Measurements from ENCODE around the gene DVL1.

Gene DVL1

DNA sequence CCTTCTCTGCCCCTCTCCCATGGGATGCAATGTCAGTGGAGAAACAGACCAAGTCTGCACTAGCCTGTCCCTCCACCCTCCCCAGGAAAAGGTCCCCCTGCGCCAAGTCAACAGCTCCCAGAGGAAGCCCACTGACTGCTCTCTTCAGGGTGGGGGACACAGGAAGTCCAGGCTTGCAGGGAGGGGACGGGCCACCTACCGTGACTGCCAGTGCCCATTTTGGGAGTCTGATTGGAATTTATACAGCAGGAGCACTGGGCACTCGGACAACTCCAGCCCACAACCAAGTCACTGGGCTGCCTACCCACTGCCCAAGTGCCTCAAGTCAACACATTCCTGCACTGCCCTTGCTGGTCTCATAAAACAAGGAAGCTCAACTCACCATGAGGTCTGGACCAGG lies 43.8 kb upstream of the DVL1 start:
- no peak for TF ChIP-seq EZH2phosphoT487 (IDR thresholded peaks at IDR 0.05; ENCODE audit: borderline replicate concordance)
- TF ChIP-seq, protein P1, sequence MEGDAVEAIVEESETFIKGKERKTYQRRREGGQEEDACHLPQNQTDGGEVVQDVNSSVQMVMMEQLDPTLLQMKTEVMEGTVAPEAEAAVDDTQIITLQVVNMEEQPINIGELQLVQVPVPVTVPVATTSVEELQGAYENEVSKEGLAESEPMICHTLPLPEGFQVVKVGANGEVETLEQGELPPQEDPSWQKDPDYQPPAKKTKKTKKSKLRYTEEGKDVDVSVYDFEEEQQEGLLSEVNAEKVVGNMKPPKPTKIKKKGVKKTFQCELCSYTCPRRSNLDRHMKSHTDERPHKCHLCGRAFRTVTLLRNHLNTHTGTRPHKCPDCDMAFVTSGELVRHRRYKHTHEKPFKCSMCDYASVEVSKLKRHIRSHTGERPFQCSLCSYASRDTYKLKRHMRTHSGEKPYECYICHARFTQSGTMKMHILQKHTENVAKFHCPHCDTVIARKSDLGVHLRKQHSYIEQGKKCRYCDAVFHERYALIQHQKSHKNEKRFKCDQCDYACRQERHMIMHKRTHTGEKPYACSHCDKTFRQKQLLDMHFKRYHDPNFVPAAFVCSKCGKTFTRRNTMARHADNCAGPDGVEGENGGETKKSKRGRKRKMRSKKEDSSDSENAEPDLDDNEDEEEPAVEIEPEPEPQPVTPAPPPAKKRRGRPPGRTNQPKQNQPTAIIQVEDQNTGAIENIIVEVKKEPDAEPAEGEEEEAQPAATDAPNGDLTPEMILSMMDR (conservative IDR thresholded peaks at IDR 0.05; ENCODE audit: low read length), result no peak
- Histone ChIP-seq H3K4me1 (ENCODE audit: insufficient read depth, low read length, poor library complexity, severe bottlenecking) (peaks cover 12% of the 10 kb centered on the region), H3K9me3 (ENCODE audit: insufficient read depth, low read depth, low read length) (no peaks in the 10 kb centered on the region), H3K27me3 (ENCODE audit: insufficient read depth, low read length, poor library complexity, severe bottlenecking) (no peaks in the 10 kb centered on the region), H3K9ac (ENCODE audit: low read depth, low read length, poor library complexity, severe bottlenecking) (no peak overlapping the region), H4K20me1 (ENCODE audit: insufficient read depth, low read length, poor library complexity, severe bottlenecking) (peaks cover 17% of the 10 kb centered on the region), H3F3A (ENCODE audit: low read depth) (peaks cover 4% of the 10 kb centered on the region; the same call in 1 of the 2 replicates), H3K79me2 (ENCODE audit: insufficient read depth, low read length) (peaks cover 52% of the 10 kb centered on the region), H2AFZ (ENCODE audit: low read length) (no peak overlapping the region), H3K36me3 (ENCODE audit: insufficient read depth, low read length) (peaks cover 82% of the 10 kb centered on the region; the same call in 1 of the 2 replicates), H3K4me3 (ENCODE audit: low read length, poor library complexity, severe bottlenecking) (no peak overlapping the region), H3K4me2 (ENCODE audit: low read depth, low read length, poor library complexity, severe bottlenecking) (no peak overlapping the region), H3K9me2 (replicated peaks; ENCODE audit: low read depth, low read length) (no peaks in the 10 kb centered on the region)

DNA sequence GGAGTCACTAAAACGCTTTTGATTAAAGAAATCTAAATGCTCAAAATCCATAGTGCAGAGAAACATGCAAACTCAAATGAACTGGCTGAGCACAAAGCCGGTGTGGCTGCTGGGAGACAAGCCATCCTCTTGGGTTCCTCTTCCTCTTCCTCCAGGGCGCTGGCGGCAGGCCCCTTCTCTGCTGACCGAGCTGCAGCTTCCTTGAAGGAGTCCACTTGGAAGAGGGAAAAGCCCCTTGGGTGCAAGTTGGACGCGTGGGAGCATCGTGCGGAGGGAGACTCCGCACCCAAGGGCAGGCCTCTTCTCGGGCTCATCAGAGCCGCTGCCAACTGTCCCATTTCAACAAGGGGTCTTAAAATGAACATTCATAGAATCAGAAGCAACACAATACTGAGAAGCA lies 42.0 kb upstream of the DVL1 start:
- Histone ChIP-seq H2AFZ (ENCODE audit: low read length) (no peak overlapping the region), H3K9me3 (ENCODE audit: insufficient read depth, low read depth, low read length) (no peaks in the 10 kb centered on the region), H3F3A (ENCODE audit: low read depth) (peaks cover 4% of the 10 kb centered on the region; the same call in 1 of the 2 replicates), H3K4me3 (ENCODE audit: low read length, poor library complexity, severe bottlenecking) (no peak overlapping the region), H3K9ac (ENCODE audit: low read depth, low read length, poor library complexity, severe bottlenecking) (no peak overlapping the region), H3K79me2 (ENCODE audit: insufficient read depth, low read length) (peaks cover 35% of the 10 kb centered on the region), H3K27me3 (ENCODE audit: insufficient read depth, low read length, poor library complexity, severe bottlenecking) (no peaks in the 10 kb centered on the region), H3K4me2 (ENCODE audit: low read depth, low read length, poor library complexity, severe bottlenecking) (no peak overlapping the region), H3K4me1 (ENCODE audit: insufficient read depth, low read length, poor library complexity, severe bottlenecking) (no peaks in the 10 kb centered on the region), H3K36me3 (ENCODE audit: insufficient read depth, low read length) (peaks cover 91% of the 10 kb centered on the region), H3K9me2 (replicated peaks; ENCODE audit: low read depth, low read length) (no peaks in the 10 kb centered on the region), H4K20me1 (ENCODE audit: insufficient read depth, low read length, poor library complexity, severe bottlenecking) (peaks cover 8% of the 10 kb centered on the region)
- no peak for TF ChIP-seq EZH2phosphoT487 (IDR thresholded peaks at IDR 0.05; ENCODE audit: borderline replicate concordance)
- TF ChIP-seq, protein P1 (conservative IDR thresholded peaks at IDR 0.05; ENCODE audit: low read length), result no peak

DNA sequence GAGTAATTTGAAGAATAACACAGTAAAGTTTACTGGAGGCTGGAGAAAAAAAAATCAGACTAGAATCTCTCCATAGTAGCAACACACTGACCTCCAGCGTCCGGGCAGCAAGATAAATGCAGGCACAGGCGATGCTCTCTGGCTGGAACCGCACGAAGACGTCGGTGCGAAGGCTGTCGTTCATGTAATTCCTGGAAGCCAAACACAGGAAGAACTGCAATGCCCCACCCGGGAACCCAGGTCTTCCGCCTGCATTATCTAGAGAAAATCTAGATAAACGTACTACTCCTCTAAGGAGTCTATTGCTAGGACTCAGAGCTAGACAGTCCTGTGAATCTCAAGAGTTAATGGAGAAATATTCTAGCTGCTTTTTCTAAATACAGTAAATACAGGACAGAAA lies 41.5 kb upstream of the DVL1 start:
- Histone ChIP-seq H3K4me2 (ENCODE audit: low read depth, low read length, poor library complexity, severe bottlenecking) (no peak overlapping the region), H3K9me2 (replicated peaks; ENCODE audit: low read depth, low read length) (no peaks in the 10 kb centered on the region), H3K4me1 (ENCODE audit: insufficient read depth, low read length, poor library complexity, severe bottlenecking) (no peaks in the 10 kb centered on the region), H3F3A (ENCODE audit: low read depth) (peaks cover 4% of the 10 kb centered on the region; the same call in 1 of the 2 replicates), H3K9ac (ENCODE audit: low read depth, low read length, poor library complexity, severe bottlenecking) (no peak overlapping the region), H3K36me3 (ENCODE audit: insufficient read depth, low read length) (peaks cover 95% of the 10 kb centered on the region), H3K79me2 (ENCODE audit: insufficient read depth, low read length) (peaks cover 30% of the 10 kb centered on the region), H3K27me3 (ENCODE audit: insufficient read depth, low read length, poor library complexity, severe bottlenecking) (no peaks in the 10 kb centered on the region), H3K4me3 (ENCODE audit: low read length, poor library complexity, severe bottlenecking) (no peak overlapping the region), H2AFZ (ENCODE audit: low read length) (no peak overlapping the region), H3K9me3 (ENCODE audit: insufficient read depth, low read depth, low read length) (no peaks in the 10 kb centered on the region), H4K20me1 (ENCODE audit: insufficient read depth, low read length, poor library complexity, severe bottlenecking) (peaks cover 7% of the 10 kb centered on the region)
- TF ChIP-seq, protein P1 (conservative IDR thresholded peaks at IDR 0.05; ENCODE audit: low read length), result no peak
- no peak for TF ChIP-seq EZH2phosphoT487 (IDR thresholded peaks at IDR 0.05; ENCODE audit: borderline replicate concordance)
